ENCODE results near the gene RNF111.

DNA sequence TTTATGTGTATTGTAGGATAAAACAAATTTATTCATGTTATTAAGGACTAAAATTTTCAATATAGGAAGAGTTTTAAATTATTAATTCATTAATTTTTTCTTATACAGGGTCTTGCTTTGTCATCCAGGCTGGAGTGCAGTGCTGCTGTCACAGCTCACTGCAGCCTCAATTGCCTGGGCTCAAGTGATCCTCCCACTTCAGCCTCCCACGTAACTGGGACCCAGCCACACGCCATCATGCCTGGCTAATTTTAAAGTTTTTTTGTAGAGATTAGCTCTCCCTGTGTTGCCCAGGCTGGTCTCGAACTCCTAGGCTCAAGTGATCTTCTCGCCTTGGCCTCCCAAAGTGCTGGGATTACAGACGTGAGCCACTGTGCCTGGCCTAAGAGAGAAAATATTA is 132.2 kb downstream of the RNF111 start:
- TF ChIP-seq POLR2AphosphoS5 (IDR thresholded peaks at IDR 0.05) (no peak), EP300 (conservative IDR thresholded peaks at IDR 0.05; ENCODE audit: poor library complexity, severe bottlenecking) (no peak), RAD21 (conservative IDR thresholded peaks at IDR 0.05) (no peak), EZH2 (IDR thresholded peaks at IDR 0.05; ENCODE audit: borderline replicate concordance, insufficient read depth, low read length, poor library complexity, severe bottlenecking) (no peak), SMC3 (conservative IDR thresholded peaks at IDR 0.05; ENCODE audit: poor library complexity) (no peak)
- TF ChIP-seq, protein P1, sequence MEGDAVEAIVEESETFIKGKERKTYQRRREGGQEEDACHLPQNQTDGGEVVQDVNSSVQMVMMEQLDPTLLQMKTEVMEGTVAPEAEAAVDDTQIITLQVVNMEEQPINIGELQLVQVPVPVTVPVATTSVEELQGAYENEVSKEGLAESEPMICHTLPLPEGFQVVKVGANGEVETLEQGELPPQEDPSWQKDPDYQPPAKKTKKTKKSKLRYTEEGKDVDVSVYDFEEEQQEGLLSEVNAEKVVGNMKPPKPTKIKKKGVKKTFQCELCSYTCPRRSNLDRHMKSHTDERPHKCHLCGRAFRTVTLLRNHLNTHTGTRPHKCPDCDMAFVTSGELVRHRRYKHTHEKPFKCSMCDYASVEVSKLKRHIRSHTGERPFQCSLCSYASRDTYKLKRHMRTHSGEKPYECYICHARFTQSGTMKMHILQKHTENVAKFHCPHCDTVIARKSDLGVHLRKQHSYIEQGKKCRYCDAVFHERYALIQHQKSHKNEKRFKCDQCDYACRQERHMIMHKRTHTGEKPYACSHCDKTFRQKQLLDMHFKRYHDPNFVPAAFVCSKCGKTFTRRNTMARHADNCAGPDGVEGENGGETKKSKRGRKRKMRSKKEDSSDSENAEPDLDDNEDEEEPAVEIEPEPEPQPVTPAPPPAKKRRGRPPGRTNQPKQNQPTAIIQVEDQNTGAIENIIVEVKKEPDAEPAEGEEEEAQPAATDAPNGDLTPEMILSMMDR (IDR thresholded peaks at IDR 0.05; ENCODE audit: poor library complexity, severe bottlenecking): no peak
- TF ChIP-seq, protein P2, sequence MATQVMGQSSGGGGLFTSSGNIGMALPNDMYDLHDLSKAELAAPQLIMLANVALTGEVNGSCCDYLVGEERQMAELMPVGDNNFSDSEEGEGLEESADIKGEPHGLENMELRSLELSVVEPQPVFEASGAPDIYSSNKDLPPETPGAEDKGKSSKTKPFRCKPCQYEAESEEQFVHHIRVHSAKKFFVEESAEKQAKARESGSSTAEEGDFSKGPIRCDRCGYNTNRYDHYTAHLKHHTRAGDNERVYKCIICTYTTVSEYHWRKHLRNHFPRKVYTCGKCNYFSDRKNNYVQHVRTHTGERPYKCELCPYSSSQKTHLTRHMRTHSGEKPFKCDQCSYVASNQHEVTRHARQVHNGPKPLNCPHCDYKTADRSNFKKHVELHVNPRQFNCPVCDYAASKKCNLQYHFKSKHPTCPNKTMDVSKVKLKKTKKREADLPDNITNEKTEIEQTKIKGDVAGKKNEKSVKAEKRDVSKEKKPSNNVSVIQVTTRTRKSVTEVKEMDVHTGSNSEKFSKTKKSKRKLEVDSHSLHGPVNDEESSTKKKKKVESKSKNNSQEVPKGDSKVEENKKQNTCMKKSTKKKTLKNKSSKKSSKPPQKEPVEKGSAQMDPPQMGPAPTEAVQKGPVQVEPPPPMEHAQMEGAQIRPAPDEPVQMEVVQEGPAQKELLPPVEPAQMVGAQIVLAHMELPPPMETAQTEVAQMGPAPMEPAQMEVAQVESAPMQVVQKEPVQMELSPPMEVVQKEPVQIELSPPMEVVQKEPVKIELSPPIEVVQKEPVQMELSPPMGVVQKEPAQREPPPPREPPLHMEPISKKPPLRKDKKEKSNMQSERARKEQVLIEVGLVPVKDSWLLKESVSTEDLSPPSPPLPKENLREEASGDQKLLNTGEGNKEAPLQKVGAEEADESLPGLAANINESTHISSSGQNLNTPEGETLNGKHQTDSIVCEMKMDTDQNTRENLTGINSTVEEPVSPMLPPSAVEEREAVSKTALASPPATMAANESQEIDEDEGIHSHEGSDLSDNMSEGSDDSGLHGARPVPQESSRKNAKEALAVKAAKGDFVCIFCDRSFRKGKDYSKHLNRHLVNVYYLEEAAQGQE (IDR thresholded peaks at IDR 0.05; ENCODE audit: borderline replicate concordance): no peak
